HUES64 (cell line): ENCODE results near the gene PLA2G4D.
"Not testable (repeated sequence)": the region's sequence is repeated elsewhere in the genome, so short reads cannot be mapped to it uniquely, and the experiment has no call there.

ENCODE experiments used
- H3K27ac ChIP-seq: 2 replicates; pipeline ENCODE4 v1.7.0; 2013; ENCODE audit warnings: low read depth, low read length, inconsistent platforms
- H3K27me3 ChIP-seq: 2 replicates; pipeline ENCODE4 v1.6.1; 2013; ENCODE audit warnings: mild to moderate bottlenecking, low read length; ENCODE audit not compliant: insufficient read depth
- H3K36me3 ChIP-seq: 2 replicates; pipeline ENCODE4 v1.6.1; 2013; ENCODE audit warnings: mild to moderate bottlenecking, low read length; ENCODE audit not compliant: insufficient read depth
- H3K4me1 ChIP-seq: 2 replicates; pipeline ENCODE4 v1.6.1; 2013; ENCODE audit warnings: mild to moderate bottlenecking, low read length, moderate library complexity; ENCODE audit not compliant: insufficient read depth
- H3K4me3 ChIP-seq: 2 replicates; pipeline ENCODE4 v1.5.1; 2013; ENCODE audit warnings: mild to moderate bottlenecking, low read length, moderate library complexity
- H3K9ac ChIP-seq: 2 replicates; pipeline ENCODE4 v1.6.1; 2013; ENCODE audit warnings: mild to moderate bottlenecking, low read depth, low read length
- H3K9me3 ChIP-seq: 2 replicates; pipeline ENCODE4 v1.6.1; 2013; ENCODE audit warnings: low read depth, low read length; ENCODE audit not compliant: insufficient read depth
- WGBS: fragments of 150-250, 120-280 bp; methylation state at CpG from one replicate; pipeline ENCODE4 v1.1.7; 2013; ENCODE audit warnings: missing lambda C conversion rate; 5-methylcytosine and 5-hydroxymethylcytosine counted together

PLA2G4D gene

GRCh38 chr15:42106288-42106687 lies 11.9 kb upstream of the PLA2G4D start:
- H3K4me1 ChIP-seq: no peaks in the 10 kb centered on the region
- no peaks in the 10 kb centered on the region for H3K27me3 ChIP-seq
- H3K36me3 ChIP-seq: no peaks in the 10 kb centered on the region
- WGBS: 88% methylated on average over 4 of the region's 5 CpGs
- H3K27ac ChIP-seq: no peak overlapping the region
- H3K9ac ChIP-seq: no peak overlapping the region
- no peaks in the 10 kb centered on the region for H3K9me3 ChIP-seq
- no peak overlapping the region for H3K4me3 ChIP-seq

DNA sequence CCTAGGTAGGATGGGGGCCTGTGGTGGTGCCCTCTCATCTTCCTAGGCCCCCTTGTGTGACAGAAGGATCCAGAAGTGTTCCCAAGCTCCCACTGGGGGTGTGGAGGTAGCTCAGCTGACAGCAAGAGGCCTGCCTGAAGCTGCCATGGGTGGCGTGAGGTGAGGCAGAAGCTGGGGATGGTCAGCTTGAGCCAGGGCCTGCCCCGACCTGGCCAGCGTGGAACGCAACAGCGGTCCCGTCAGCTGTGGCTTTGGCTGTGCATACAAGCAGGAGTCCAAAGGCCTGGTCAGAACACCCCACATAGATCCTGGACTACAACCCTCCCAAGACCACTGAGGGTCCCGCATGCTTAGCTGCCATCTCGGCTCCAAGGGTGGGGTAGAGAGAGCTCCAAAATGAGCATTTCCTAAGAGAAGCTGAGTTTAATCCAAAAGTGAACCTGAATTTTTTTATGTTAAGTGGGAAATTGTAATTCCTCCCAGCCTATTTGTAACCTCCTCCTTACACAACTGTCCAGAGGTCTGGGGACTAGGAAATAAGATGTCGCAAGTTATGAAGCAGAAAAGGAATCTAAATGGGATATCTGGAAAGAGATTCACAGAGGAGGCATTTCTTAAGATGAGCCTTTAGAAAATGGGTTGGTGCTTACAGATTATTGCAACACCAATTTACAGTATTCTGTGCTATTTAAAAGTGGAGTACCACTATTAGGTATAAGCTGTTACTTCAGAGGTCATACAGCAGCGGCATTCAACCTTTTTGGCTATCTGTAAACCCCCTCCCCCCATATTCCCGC lies 9.9 kb upstream of the PLA2G4D start:
- Histone ChIP-seq H3K4me1 (no peaks in the 10 kb centered on the region), H3K4me3 (no peak overlapping the region), H3K27me3 (no peaks in the 10 kb centered on the region), H3K9ac (no peak overlapping the region), H3K9me3 (no peaks in the 10 kb centered on the region), H3K36me3 (no peaks in the 10 kb centered on the region), H3K27ac (no peak overlapping the region)
- 94% methylated on average over 11 of the region's 11 CpGs for WGBS

DNA sequence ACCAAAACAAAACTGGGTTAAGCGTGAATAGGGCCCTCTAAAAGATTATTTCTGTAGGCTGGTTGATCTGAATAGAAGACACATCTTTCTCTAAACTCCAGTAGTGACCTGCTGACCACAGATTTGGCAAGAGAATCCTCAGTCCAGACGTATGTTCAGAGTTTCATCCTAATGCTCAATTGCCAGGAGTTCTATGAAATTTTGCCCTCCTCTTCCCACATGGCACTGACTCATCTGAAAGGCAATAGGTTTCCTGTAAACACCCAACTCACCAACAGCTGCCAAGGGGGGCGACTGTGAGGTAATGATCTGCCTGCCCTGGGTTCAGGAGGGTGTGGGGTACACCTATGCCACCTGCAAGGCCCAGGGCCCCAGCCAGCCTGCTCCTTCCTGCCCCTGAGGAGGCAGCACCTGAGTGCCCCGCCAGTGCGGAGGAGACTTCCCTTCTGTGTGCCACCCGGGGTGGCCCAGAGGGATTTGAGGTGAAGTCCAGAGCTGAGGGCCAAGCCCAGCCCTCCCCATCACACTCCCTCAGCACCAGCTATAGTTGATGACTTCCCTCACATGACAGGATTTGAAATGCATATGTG lies 8.4 kb upstream of the PLA2G4D start:
- no peak overlapping the region for H3K4me3 ChIP-seq
- H3K9me3 ChIP-seq: no peaks in the 10 kb centered on the region
- H3K9ac ChIP-seq: no peak overlapping the region
- no peaks in the 10 kb centered on the region for H3K36me3 ChIP-seq
- no peaks in the 10 kb centered on the region for H3K4me1 ChIP-seq
- no peak overlapping the region for H3K27ac ChIP-seq
- 94% methylated on average over 6 of the region's 6 CpGs for WGBS
- H3K27me3 ChIP-seq: no peaks in the 10 kb centered on the region

DNA sequence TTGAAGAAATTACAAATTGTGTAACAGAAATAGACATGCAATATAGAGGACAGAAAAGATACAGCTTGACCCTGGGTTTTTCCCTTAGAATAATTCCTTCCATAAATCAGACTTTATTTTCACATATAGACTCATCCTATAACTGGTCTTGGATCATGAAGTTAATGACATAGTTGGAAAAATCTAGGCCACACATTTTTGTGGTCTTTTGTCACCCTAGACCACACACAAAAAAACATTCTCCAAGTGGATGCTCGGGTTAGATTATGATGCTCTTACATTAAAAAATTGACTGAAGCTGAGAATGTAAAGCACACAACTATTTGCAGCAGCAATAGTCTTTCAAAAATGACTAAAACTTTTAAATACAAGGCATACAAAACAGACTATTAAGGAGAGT lies 7.5 kb upstream of the PLA2G4D start:
- H3K4me1 ChIP-seq: no peaks in the 10 kb centered on the region
- no peak overlapping the region for H3K27ac ChIP-seq
- H3K36me3 ChIP-seq: no peaks in the 10 kb centered on the region
- H3K9ac ChIP-seq: no peak overlapping the region
- H3K9me3 ChIP-seq: no peaks in the 10 kb centered on the region
- H3K4me3 ChIP-seq: no peak overlapping the region
- H3K27me3 ChIP-seq: no peaks in the 10 kb centered on the region
- WGBS: 100% methylated on average over 1 of the region's 1 CpG

DNA sequence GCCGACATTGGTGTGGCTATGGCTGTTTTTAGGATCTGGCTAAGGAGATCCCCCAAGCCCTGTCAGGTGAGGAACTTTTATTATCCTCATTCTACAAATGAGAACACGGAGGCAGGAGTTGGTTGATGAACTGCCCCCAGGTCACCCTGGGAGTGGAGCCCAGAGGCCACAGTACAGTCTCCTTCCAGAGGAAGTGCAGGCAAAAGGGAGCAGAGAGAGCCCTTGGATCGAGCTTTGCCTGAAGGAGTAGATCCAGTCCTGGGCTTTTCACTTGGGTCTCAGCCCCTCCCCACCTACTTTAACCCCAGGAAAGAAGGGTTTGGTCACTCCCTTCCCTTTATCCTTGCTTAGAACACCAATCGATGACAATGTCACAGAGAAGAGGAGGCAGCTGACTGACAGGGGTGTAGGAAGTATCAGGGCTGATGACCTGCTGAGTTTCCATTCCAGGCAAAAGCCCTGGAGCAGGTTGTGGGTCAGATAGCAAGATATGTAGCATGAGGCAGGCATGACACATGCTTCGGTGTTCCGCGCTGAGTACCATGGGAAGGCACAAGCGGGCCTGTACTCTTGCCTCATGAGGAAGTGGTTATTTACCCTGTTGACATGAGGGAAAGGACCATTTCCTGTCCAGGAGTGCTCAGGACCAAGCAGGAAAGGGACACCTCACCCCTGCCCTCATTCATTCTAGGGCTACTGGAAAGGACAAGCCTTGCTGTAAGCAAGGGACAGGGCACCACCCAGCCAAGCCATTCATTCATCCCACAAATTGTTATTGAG lies 5.8 kb upstream of the PLA2G4D start:
- no peak overlapping the region for H3K9ac ChIP-seq
- H3K27ac ChIP-seq: no peak overlapping the region
- H3K27me3 ChIP-seq: no peaks in the 10 kb centered on the region
- H3K36me3 ChIP-seq: no peaks in the 10 kb centered on the region
- H3K4me3 ChIP-seq: no peak overlapping the region
- no peaks in the 10 kb centered on the region for H3K9me3 ChIP-seq
- no peaks in the 10 kb centered on the region for H3K4me1 ChIP-seq
- 92% methylated on average over 8 of the region's 8 CpGs for WGBS

GRCh38 chr15:42097018-42097417 lies 2.7 kb upstream of the PLA2G4D start:
- 89% methylated on average over 4 of the region's 5 CpGs for WGBS

DNA sequence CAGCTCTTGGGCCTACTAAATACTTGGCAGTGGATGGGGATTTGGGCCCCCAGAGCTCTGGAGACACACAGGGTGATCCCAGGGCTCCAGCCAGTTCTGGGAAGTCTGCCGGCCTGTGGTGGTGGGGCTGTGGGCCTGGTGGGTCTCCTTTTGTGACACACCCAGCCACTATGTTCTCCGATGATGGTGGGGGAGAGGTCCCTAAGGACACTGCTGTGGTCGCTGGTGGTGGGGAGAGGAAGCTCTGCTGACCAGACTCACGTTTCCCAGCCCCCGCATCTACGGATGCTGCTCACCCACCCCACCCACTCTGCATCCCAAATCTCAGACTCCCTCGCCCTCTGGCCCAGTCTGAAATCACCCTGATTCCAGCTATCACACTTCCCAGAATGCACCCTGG lies 396 bp downstream of the PLA2G4D start:
- no peaks in the 10 kb centered on the region for H3K9me3 ChIP-seq
- peaks cover 13% of the 10 kb centered on the region for H3K4me1 ChIP-seq
- 96% methylated on average over 7 of the region's 7 CpGs for WGBS
- no peak overlapping the region for H3K27ac ChIP-seq
- no peaks in the 10 kb centered on the region for H3K27me3 ChIP-seq
- H3K36me3 ChIP-seq: no peaks in the 10 kb centered on the region
- H3K9ac ChIP-seq: no peak overlapping the region
- no peak overlapping the region for H3K4me3 ChIP-seq

More at GRCh38 chr15:42097018-42097417, 2.7 kb upstream of the PLA2G4D start:
- Histone ChIP-seq H3K4me3 (no peak overlapping the region), H3K9ac (no peak overlapping the region), H3K36me3 (no peaks in the 10 kb centered on the region), H3K4me1 (peaks cover 7% of the 10 kb centered on the region), H3K27ac (no peak overlapping the region), H3K27me3 (no peaks in the 10 kb centered on the region), H3K9me3 (no peaks in the 10 kb centered on the region)

DNA sequence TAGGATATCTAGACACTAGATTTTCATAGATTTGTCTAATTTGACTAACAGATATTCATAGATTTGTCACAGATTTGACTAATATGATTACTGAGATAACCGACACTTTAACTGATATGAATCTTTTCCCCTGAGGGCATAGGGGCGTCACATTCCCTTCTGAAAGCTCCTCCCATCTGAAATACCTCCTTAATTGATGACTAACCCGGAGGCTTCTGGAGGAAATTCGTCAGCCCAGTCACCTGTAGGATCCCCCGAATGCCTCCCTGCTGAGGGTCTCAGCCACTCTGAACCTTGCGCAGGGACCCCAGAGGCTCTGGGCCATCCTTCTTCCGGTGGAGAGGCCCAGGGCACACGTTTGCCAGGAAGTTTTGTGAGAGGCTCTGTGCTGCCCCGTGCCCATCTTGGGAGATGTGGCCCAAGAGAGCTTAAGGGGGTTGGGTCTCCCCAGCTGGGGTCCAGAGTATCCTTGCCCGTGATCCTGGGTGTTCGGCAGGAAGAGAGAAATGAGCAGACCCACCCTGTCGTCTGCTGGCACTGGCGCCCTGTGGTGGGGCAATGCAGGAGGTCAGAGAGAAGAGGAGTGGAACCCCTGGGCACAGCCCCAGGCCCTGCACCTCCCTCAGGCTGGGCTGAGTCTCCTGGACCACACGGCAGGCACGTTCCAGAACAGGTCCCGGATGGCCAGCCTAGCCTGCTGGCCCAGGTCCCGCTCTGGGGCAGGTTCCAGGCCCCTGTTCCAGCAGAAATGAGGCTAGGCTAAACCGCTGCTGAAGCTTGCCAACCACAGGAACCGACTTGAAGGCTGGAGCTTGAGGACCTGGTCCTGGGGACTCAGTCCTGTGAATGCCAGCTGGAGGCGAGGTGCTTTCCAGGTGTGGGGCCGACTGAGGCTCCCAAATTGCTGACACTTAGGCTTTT lies 1.7 kb downstream of the PLA2G4D start:
- Histone ChIP-seq H3K4me1 (peaks cover 13% of the 10 kb centered on the region), H3K9me3 (no peaks in the 10 kb centered on the region), H3K4me3 (no peak overlapping the region), H3K36me3 (no peaks in the 10 kb centered on the region), H3K27me3 (no peaks in the 10 kb centered on the region), H3K27ac (peak overlapping the region; percentile 81), H3K9ac (peak overlapping the region; percentile 59)
- WGBS: 68% methylated on average over 21 of the region's 21 CpGs

GRCh38 chr15:42091753-42092397 lies 2.5 kb downstream of the PLA2G4D start:
- H3K4me1 ChIP-seq: peaks cover 13% of the 10 kb centered on the region
- H3K27me3 ChIP-seq, H3K4me3 ChIP-seq, H3K36me3 ChIP-seq, H3K9me3 ChIP-seq: not testable (repeated sequence)
- peak overlapping the region; percentile 81 for H3K27ac ChIP-seq
- peak overlapping the region; percentile 59 for H3K9ac ChIP-seq
- WGBS: 37% methylated on average over 13 of the region's 14 CpGs

DNA sequence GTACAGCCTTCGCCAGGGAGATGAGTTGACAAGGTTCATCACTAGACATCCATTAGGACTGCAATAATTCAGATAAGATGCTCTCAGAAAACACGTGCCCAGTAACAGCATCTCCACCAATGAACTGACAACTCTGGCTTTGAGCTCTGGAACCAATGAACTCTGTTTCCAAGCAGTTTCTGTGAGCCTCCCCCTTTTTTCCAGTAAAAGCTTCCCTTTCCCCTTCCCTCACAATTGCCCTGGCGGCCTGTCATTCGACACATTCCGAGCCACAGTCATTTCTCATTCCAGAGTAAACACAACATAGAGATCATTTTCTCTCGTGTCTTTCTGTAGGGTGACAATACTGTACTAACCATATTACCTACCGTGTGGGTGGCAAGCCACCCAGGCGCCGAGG lies 3.6 kb downstream of the PLA2G4D start:
- no peak overlapping the region for H3K9ac ChIP-seq
- no peaks in the 10 kb centered on the region for H3K36me3 ChIP-seq
- no peaks in the 10 kb centered on the region for H3K27me3 ChIP-seq
- H3K4me1 ChIP-seq: peaks cover 13% of the 10 kb centered on the region
- H3K4me3 ChIP-seq: no peak overlapping the region
- no peaks in the 10 kb centered on the region for H3K9me3 ChIP-seq
- 85% methylated on average over 7 of the region's 9 CpGs for WGBS
- no peak overlapping the region for H3K27ac ChIP-seq
